GM12878 (cell line): ENCODE measurements around the gene SLC34A1. TPM values are rescaled to one million over a fixed set of nuclear protein-coding genes. Genes with fewer than 3 reads are reported as not detected.
A peak's percentile ranks its signal among the peaks of the same experiment; 100 is the strongest.

ENCODE experiments used
- ATAC-seq: fragments of 200-7000 bp; cut with Tn5 transposase; 3 replicates; pipeline ENCODE4 v1.9.1; 2020; ENCODE audit warnings: mild to moderate bottlenecking, moderate library complexity
- BruUV-seq: library from RNA; stranded (reverse); fragments of 400-500 nt; replicated peaks from 2 replicates; lab custom pipeline; 2021; lab: Mats Ljungman, UMichigan
- CTCF ChIA-PET: fragments of 300-600 bp; sonication (Branson Sonifier 250); formaldehyde crosslinking; extraction: SDS; loops from one replicate; lab custom pipeline; 2021; ENCODE audit warnings: inconsistent platforms; lab: Yijun Ruan, JAX
- POLR2A ChIA-PET: fragments of 350-600 bp; formaldehyde crosslinking; extraction: SDS; loops from one replicate; lab custom pipeline; 2021; ENCODE audit warnings: inconsistent platforms; lab: Charles Lee
- RAD21 ChIA-PET: fragments of 300-600 bp; sonication (Branson Sonifier 250); formaldehyde crosslinking; loops from one replicate; lab custom pipeline; 2023; ENCODE audit warnings: antibody characterized with exemption; ENCODE audit not compliant: unreplicated experiment; lab: Charles Lee
- SMC1A ChIA-PET: fragments of 300-600 bp; sonication (Branson Sonifier 250); formaldehyde crosslinking; loops from one replicate; lab custom pipeline; 2023; ENCODE audit not compliant: unreplicated experiment, uncharacterized antibody; lab: Charles Lee
- DNase-seq: peaks from one replicate; pipeline ENCODE4 v3.0.0-alpha.2; 2011; ENCODE audit warnings: low read depth, low spot score
- FAIRE-seq: peaks from 3 replicates; lab custom pipeline; 2011; peaks lifted over from hg19 to GRCh38; lab: Jason Lieb, UNC
- H2AFZ ChIP-seq: 2 replicates; pipeline ENCODE4 v1.6.0; 2011; ENCODE audit warnings: low read depth, low read length, control low read depth; ENCODE audit not compliant: control insufficient read depth
- H3K27ac ChIP-seq: 2 replicates; pipeline ENCODE4 v1.5.1; 2011; ENCODE audit warnings: control low read depth; ENCODE audit not compliant: control insufficient read depth, insufficient read depth
- H3K27me3 ChIP-seq, 2 experiments: replicated peaks in 1 of 2; 2 replicates each; pipeline versions ENCODE4 v1.6.0 to v1.6.1; 2011; ENCODE audit warnings: low read length in 1 of 2; ENCODE audit not compliant: control insufficient read depth in 2 of 2, insufficient read depth in 2 of 2
- H3K36me3 ChIP-seq, 2 experiments: 2 replicates each; pipeline ENCODE4 v1.5.1; 2011; ENCODE audit warnings: low read length in 1 of 2; ENCODE audit not compliant: control insufficient read depth in 2 of 2, insufficient read depth in 2 of 2
- H3K4me1 ChIP-seq: 2 replicates; pipeline ENCODE4 v1.6.1; 2011; ENCODE audit warnings: mild to moderate bottlenecking, low read length, moderate library complexity, mixed read lengths; ENCODE audit not compliant: control insufficient read depth, insufficient read depth
- H3K4me2 ChIP-seq: 2 replicates; pipeline ENCODE4 v1.6.0; 2011; ENCODE audit warnings: control low read depth; ENCODE audit not compliant: control insufficient read depth, insufficient read depth
- H3K4me3 ChIP-seq: fragments of 200-600 bp; sonication (generic); 2 replicates; pipeline ENCODE4 v1.5.1; 2016
- H3K79me2 ChIP-seq: 2 replicates; pipeline ENCODE4 v1.6.0; 2011; ENCODE audit warnings: low read length; ENCODE audit not compliant: control insufficient read depth, insufficient read depth
- H3K9ac ChIP-seq: 2 replicates; pipeline ENCODE4 v1.8.0; 2011; ENCODE audit warnings: low read length, control low read depth, mixed read lengths; ENCODE audit not compliant: control insufficient read depth, insufficient read depth
- H3K9me3 ChIP-seq: replicated peaks from 3 replicates; pipeline ENCODE4 v1.5.1; 2011; ENCODE audit warnings: mild to moderate bottlenecking, low read length; ENCODE audit not compliant: control insufficient read depth, insufficient read depth
- H4K20me1 ChIP-seq: 2 replicates; pipeline ENCODE4 v1.6.0; 2011; ENCODE audit not compliant: control insufficient read depth, insufficient read depth
- BCL11A ChIP-seq: IDR thresholded peaks from 2 replicates; pipeline ENCODE4 v1.6.1; 2011; ENCODE audit warnings: low read depth, low read length
- BRCA1 ChIP-seq: IDR thresholded peaks from 2 replicates; pipeline ENCODE4 v1.6.1; 2011; ENCODE audit warnings: low read depth, low read length, improper control_type of control experiment
- CBX3 ChIP-seq: fragments of 200-600 bp; sonication (generic); IDR thresholded peaks from 2 replicates; pipeline ENCODE4 v1.6.1; 2016; ENCODE audit warnings: low read depth, borderline replicate concordance
- CHD1 ChIP-seq: IDR thresholded peaks from 2 replicates; pipeline ENCODE4 v1.6.1; 2012; ENCODE audit warnings: low read depth, low read length, improper control_type of control experiment
- CHD2 ChIP-seq: IDR thresholded peaks from 2 replicates; pipeline ENCODE4 v1.6.1; 2011; ENCODE audit warnings: low read depth, low read length, improper control_type of control experiment, borderline replicate concordance
- CREM ChIP-seq: IDR thresholded peaks from 2 replicates; pipeline ENCODE4 v1.6.1; 2014; ENCODE audit warnings: antibody characterized with exemption, low read depth
- EGR1 ChIP-seq, 2 experiments: IDR thresholded peaks; 1 replicate in 1 of 2; 2 replicates in 1 of 2; pipeline ENCODE4 v1.6.1; 2011 to 2012; ENCODE audit warnings: low read depth in 2 of 2, low read length in 2 of 2, borderline replicate concordance in 1 of 2, mild to moderate bottlenecking in 1 of 2, moderate library complexity in 1 of 2
- HDAC2 ChIP-seq: fragments of 200-600 bp; sonication (generic); IDR thresholded peaks from 2 replicates; pipeline ENCODE4 v1.6.1; 2017
- JUNB ChIP-seq: IDR thresholded peaks from 2 replicates; pipeline ENCODE4 v1.6.1; 2016; ENCODE audit warnings: antibody characterized with exemption, mild to moderate bottlenecking
- MAX ChIP-seq: IDR thresholded peaks from 2 replicates; pipeline ENCODE4 v1.6.1; 2012; ENCODE audit warnings: low read depth, low read length, improper control_type of control experiment
- MYB ChIP-seq: fragments of 150-350 bp; IDR thresholded peaks from 2 replicates; pipeline ENCODE4 v1.6.1; 2014; ENCODE audit warnings: mild to moderate bottlenecking, low read depth, low read length, borderline replicate concordance
- PAX5 ChIP-seq: IDR thresholded peaks from 2 replicates; pipeline ENCODE4 v1.6.1; 2011; ENCODE audit warnings: low read depth, low read length, borderline replicate concordance
- PML ChIP-seq: IDR thresholded peaks from 2 replicates; pipeline ENCODE4 v1.6.1; 2012; ENCODE audit warnings: low read length, inconsistent platforms
- RCOR1 ChIP-seq: conservative IDR thresholded peaks from 2 replicates; pipeline ENCODE4 v1.6.1; 2012; ENCODE audit warnings: low read depth, low read length, improper control_type of control experiment
- RFX5 ChIP-seq: IDR thresholded peaks from 2 replicates; pipeline ENCODE4 v1.6.1; 2011; ENCODE audit warnings: low read depth, low read length, improper control_type of control experiment
- SREBF1 ChIP-seq: IDR thresholded peaks from 2 replicates; pipeline ENCODE4 v1.6.1; 2012; ENCODE audit warnings: mild to moderate bottlenecking, low read length
- SUZ12 ChIP-seq: fragments of 200-600 bp; sonication (generic); IDR thresholded peaks from one replicate; pipeline ENCODE4 v1.6.1; 2018; ENCODE audit warnings: antibody characterized with exemption, mild to moderate bottlenecking; ENCODE audit not compliant: unreplicated experiment
- TAF1 ChIP-seq: IDR thresholded peaks from 2 replicates; pipeline ENCODE4 v1.6.1; 2011; ENCODE audit warnings: mild to moderate bottlenecking, low read depth, low read length, borderline replicate concordance
- WRNIP1 ChIP-seq: IDR thresholded peaks from 2 replicates; pipeline ENCODE4 v1.6.1; 2011; ENCODE audit warnings: low read depth, low read length, improper control_type of control experiment, borderline replicate concordance
- ZNF622 ChIP-seq: fragments of 450-650 bp; IDR thresholded peaks from 2 replicates; pipeline ENCODE4 v1.6.1; 2017; ENCODE audit warnings: mild to moderate bottlenecking, inconsistent platforms
- WGBS: methylation state at CpG from one replicate; pipeline ENCODE4 v1.1.6; 2016; ENCODE audit warnings: low lambda C conversion rate; ENCODE audit not compliant: insufficient replicate concordance, insufficient coverage; ENCODE audit errors: missing lambda C conversion rate; 5-methylcytosine and 5-hydroxymethylcytosine counted together
- in situ Hi-C: fragments of 300-500 bp; cut with MboI; formaldehyde crosslinking; loops from 9 replicates; pipeline ENCODE4 v1.14.3; 2018; ENCODE audit warnings: mixed read lengths
- intact Hi-C: fragments of 100-400 bp; cut with micrococcal nuclease; formaldehyde crosslinking; loops from one replicate; pipeline ENCODE4 v1.14.2; 2022; ENCODE audit not compliant: unreplicated experiment
- polyA plus RNA-seq, 11 experiments: library from polyadenylated mRNA; depleted of rRNA in 4 of 11; unstranded in 6 of 11; stranded (reverse) in 5 of 11; fragments of >200 nt; fragmentation: Nextera tagmentation in 4 of 11; fragmentation: Illumina TruSeq in 1 of 11; extraction: Ambion mirVana in 4 of 11; extraction: Trizol in 1 of 11; gene quantifications; 1 replicate in 1 of 11; 2 replicates in 10 of 11; pipeline versions ENCODE4 v1.2.1 to v1.2.3, GENCODE V29; 2011 to 2016; ENCODE audit warnings: inconsistent platforms in 2 of 11, missing spikeins in 2 of 11, low read depth in 1 of 11
- total RNA-seq, 4 experiments: library from RNA; depleted of rRNA in 3 of 4; stranded (reverse); fragments of >200 nt in 3 of 4; fragmentation: Illumina TruSeq in 1 of 4; extraction: Trizol in 1 of 4; gene quantifications; 2 replicates each; pipeline versions ENCODE4 v1.2.1 to v1.2.3, GENCODE V29; 2013 to 2021
- TF ChIP-seq, protein P1 (sequence below): fragments of 450-650 bp; conservative IDR thresholded peaks from 2 replicates; pipeline ENCODE4 v1.6.1; 2017; ENCODE audit warnings: mild to moderate bottlenecking, moderate library complexity

Gene SLC34A1
- total and polyA plus RNA-seq, 10 of the 15 experiments (the other 5 are each of a cell fraction or from before 2014, with no cell fraction given), result 0.03 to 0.14 (median 0.09) TPM; not detected in 2

- ATAC-seq (peak; percentile 89), FAIRE-seq (peak; percentile 70), DNase-seq (peak; percentile 74)
- H3K4me1 ChIP-seq, result peaks cover 26% of the 10 kb centered on the region
- POLR2A ChIA-PET, result interaction anchor here (1.0 to 6.0 kb wide), 19 partner anchors 12 to 120 kb away, joined by 3 to 56 read pairs (median 9); partner anchors contain the start of genes GRK6, LMAN2, PDLIM7 and RGS14
- H3K27me3 ChIP-seq, result no peaks in the 10 kb centered on the region
- WGBS, result 26% methylated on average over 13 of the region's 13 CpGs
- in situ Hi-C loops, result loop anchor here (25.0 kb wide), 1 partner anchor 1353 kb away; no protein-coding TSS in a partner anchor
- SMC1A ChIA-PET, result interaction anchor here (0.6 to 5.2 kb wide), 31 partner anchors 11 to 277 kb away, joined by 3 to 97 read pairs (median 5); partner anchors contain the start of genes LMAN2, MXD3, PDLIM7 and PFN3
- no peaks in the 10 kb centered on the region for H3K79me2 ChIP-seq
- no peaks in the 10 kb centered on the region for H3K36me3 ChIP-seq
- H3K9me3 ChIP-seq, result no peaks in the 10 kb centered on the region
- peak overlapping the region; percentile 67 for H3K27ac ChIP-seq
- peak overlapping the region; percentile 44 for H2AFZ ChIP-seq
- no peak overlapping the region for H3K4me3 ChIP-seq
- peak overlapping the region; percentile 16; the same call in 1 of the 2 replicates for H3K9ac ChIP-seq
- RAD21 ChIA-PET, result interaction anchor here (0.6 to 6.2 kb wide), 27 partner anchors 12 to 277 kb away, joined by 3 to 120 read pairs (median 9); partner anchors contain the start of genes DOK3, GRK6, LMAN2 and PDLIM7
- peak overlapping the region; percentile 47 for H3K4me2 ChIP-seq
- no TSS peak for BruUV-seq
- H4K20me1 ChIP-seq, result no peaks in the 10 kb centered on the region
- intact Hi-C loops, result loop anchor here (1.0 to 5.0 kb wide), 5 partner anchors 26 to 202 kb away; partner anchors contain the start of gene TMED9
- CTCF ChIA-PET, result interaction anchor here (0.7 to 8.4 kb wide), 44 partner anchors 12 to 279 kb away, joined by 3 to 240 read pairs (median 6); partner anchors contain the start of genes DOK3, F12, GRK6 and LMAN2
- no peak for TF ChIP-seq CHD1
- no peak for TF ChIP-seq MYB
- TF ChIP-seq PML, result no peak
- TF ChIP-seq TAF1, result 0 out of 2 replicates have a peak, but pooled peaks have one; percentile 22
- TF ChIP-seq CREM, result no peak; the same call in 1 of the 2 replicates
- TF ChIP-seq HDAC2, result no peak
- no peak for TF ChIP-seq PAX5
- no peak for TF ChIP-seq CBX3
- no peak for TF ChIP-seq ZNF622
- TF ChIP-seq SUZ12, result no peak
- TF ChIP-seq RFX5, result no peak; the same call in 1 of the 2 replicates
- no peak for TF ChIP-seq JUNB
- no peak for TF ChIP-seq EGR1 (IDR thresholded peaks at IDR 0.05; ENCODE audit: borderline replicate concordance in 1 of 2, low read depth in 2 of 2, low read length in 2 of 2)
- no peak for TF ChIP-seq SREBF1
- no peak for TF ChIP-seq BCL11A
- no peak for TF ChIP-seq BRCA1
- TF ChIP-seq WRNIP1, result no peak
- TF ChIP-seq, protein P1, sequence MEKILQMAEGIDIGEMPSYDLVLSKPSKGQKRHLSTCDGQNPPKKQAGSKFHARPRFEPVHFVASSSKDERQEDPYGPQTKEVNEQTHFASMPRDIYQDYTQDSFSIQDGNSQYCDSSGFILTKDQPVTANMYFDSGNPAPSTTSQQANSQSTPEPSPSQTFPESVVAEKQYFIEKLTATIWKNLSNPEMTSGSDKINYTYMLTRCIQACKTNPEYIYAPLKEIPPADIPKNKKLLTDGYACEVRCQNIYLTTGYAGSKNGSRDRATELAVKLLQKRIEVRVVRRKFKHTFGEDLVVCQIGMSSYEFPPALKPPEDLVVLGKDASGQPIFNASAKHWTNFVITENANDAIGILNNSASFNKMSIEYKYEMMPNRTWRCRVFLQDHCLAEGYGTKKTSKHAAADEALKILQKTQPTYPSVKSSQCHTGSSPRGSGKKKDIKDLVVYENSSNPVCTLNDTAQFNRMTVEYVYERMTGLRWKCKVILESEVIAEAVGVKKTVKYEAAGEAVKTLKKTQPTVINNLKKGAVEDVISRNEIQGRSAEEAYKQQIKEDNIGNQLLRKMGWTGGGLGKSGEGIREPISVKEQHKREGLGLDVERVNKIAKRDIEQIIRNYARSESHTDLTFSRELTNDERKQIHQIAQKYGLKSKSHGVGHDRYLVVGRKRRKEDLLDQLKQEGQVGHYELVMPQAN, result no peak
- no peak for TF ChIP-seq RCOR1
- TF ChIP-seq CHD2, result 0 out of 2 replicates have a peak, but pooled peaks have one; percentile 8
- peak; percentile 85; the same call in 1 of the 2 replicates for TF ChIP-seq MAX
These were observed 6.4 kb downstream of the SLC34A1 start for GRCh38 chr5:177390363-177391300.
